HEK293T (cell line): ENCODE results near the gene IL1RAP.

Source experiments
- CTCF ChIA-PET: fragments of 350-600 bp; formaldehyde crosslinking; extraction: SDS; loops from one replicate; lab custom pipeline; 2021; ENCODE audit warnings: antibody characterized with exemption, inconsistent platforms; lab: Yijun Ruan, JAX
- POLR2A ChIA-PET: fragments of 350-600 bp; formaldehyde crosslinking; extraction: SDS; loops from one replicate; lab custom pipeline; 2020; ENCODE audit warnings: antibody characterized with exemption, inconsistent platforms; lab: Yijun Ruan, JAX
- DNase-seq: peaks from one replicate; pipeline ENCODE4 v3.0.0; 2012; ENCODE audit warnings: mixed read lengths; ENCODE audit errors: extremely low spot score
- ARNT ChIP-seq: fragments of 450-650 bp; IDR thresholded peaks from 2 replicates; pipeline ENCODE4 v1.6.1; 2017; ENCODE audit warnings: mild to moderate bottlenecking
- BHLHE40 ChIP-seq: fragments of 450-650 bp; IDR thresholded peaks from 2 replicates; pipeline ENCODE4 v1.6.1; 2016; ENCODE audit warnings: mild to moderate bottlenecking, moderate library complexity, borderline replicate concordance
- CTBP1 ChIP-seq: fragments of 450-650 bp; IDR thresholded peaks from 2 replicates; pipeline ENCODE4 v1.6.1; 2016; ENCODE audit warnings: borderline replicate concordance
- ELF4 ChIP-seq: fragments of 450-650 bp; IDR thresholded peaks from 2 replicates; pipeline ENCODE4 v1.6.1; 2017; ENCODE audit warnings: antibody characterized with exemption
- FOXA1 ChIP-seq: fragments of 450-650 bp; IDR thresholded peaks from 2 replicates; pipeline ENCODE4 v1.6.1; 2016; ENCODE audit warnings: mild to moderate bottlenecking
- FOXK2 ChIP-seq: fragments of 450-650 bp; IDR thresholded peaks from 2 replicates; pipeline ENCODE4 v1.6.1; 2016; ENCODE audit warnings: mild to moderate bottlenecking
- FOXM1 ChIP-seq: fragments of 450-650 bp; IDR thresholded peaks from 2 replicates; pipeline ENCODE4 v1.6.1; 2017; ENCODE audit warnings: mild to moderate bottlenecking, borderline replicate concordance
- HDGF ChIP-seq: fragments of 450-650 bp; IDR thresholded peaks from 2 replicates; pipeline ENCODE4 v1.6.1; 2017; ENCODE audit warnings: antibody characterized with exemption, borderline replicate concordance
- L3MBTL2 ChIP-seq: fragments of 450-650 bp; conservative IDR thresholded peaks from 2 replicates; pipeline ENCODE4 v1.6.1; 2016; ENCODE audit warnings: mild to moderate bottlenecking
- LEF1 ChIP-seq: fragments of 450-650 bp; IDR thresholded peaks from 2 replicates; pipeline ENCODE4 v1.6.1; 2017; ENCODE audit warnings: mild to moderate bottlenecking, borderline replicate concordance
- NFRKB ChIP-seq: fragments of 450-650 bp; IDR thresholded peaks from 2 replicates; pipeline ENCODE4 v1.6.1; 2016; ENCODE audit warnings: mild to moderate bottlenecking, moderate library complexity
- PKNOX1 ChIP-seq: fragments of 450-650 bp; IDR thresholded peaks from 2 replicates; pipeline ENCODE4 v1.6.1; 2016
- SP1 ChIP-seq: fragments of 450-650 bp; IDR thresholded peaks from 2 replicates; pipeline ENCODE4 v1.6.1; 2017
- SUZ12 ChIP-seq: fragments of 450-650 bp; IDR thresholded peaks from 2 replicates; pipeline ENCODE4 v1.6.1; 2016; ENCODE audit warnings: mild to moderate bottlenecking
- TARDBP ChIP-seq: fragments of 450-650 bp; IDR thresholded peaks from 2 replicates; pipeline ENCODE4 v1.6.1; 2016
- ZNF384 ChIP-seq: fragments of 450-650 bp; IDR thresholded peaks from 2 replicates; pipeline ENCODE4 v1.6.1; 2016

IL1RAP gene

GRCh38 chr3:190588570-190588969 lies 74.7 kb downstream of the IL1RAP start:
- no peak for DNase-seq
- ChIA-PET POLR2A (no interaction called here), CTCF (no interaction called here)
- TF ChIP-seq NFRKB (no peak), ELF4 (no peak), ZNF384 (no peak), ARNT (no peak), SP1 (no peak), BHLHE40 (no peak), SUZ12 (no peak), CTBP1 (no peak), LEF1 (no peak), FOXA1 (no peak), FOXK2 (no peak), PKNOX1 (no peak), HDGF (no peak), TARDBP (no peak)

- ChIA-PET POLR2A (no interaction called here), CTCF (interaction anchor here (0.7 kb wide), 1 partner anchor 66 kb away, joined by 3 read pairs; no protein-coding TSS in a partner anchor)
- TF ChIP-seq FOXA1 (no peak), L3MBTL2 (no peak), SP1 (no peak), TARDBP (no peak), FOXM1 (no peak), LEF1 (no peak), NFRKB (no peak), ZNF384 (no peak), HDGF (no peak), CTBP1 (no peak), BHLHE40 (no peak), ARNT (no peak), SUZ12 (no peak), FOXK2 (no peak), ELF4 (no peak), PKNOX1 (no peak)
- no peak for DNase-seq
Measured at GRCh38 chr3:190589326-190589725, 75.4 kb downstream of the IL1RAP start.

- ChIA-PET POLR2A (no interaction called here), CTCF (interaction anchor here (0.6 kb wide), 1 partner anchor 366 kb away, joined by 3 read pairs; no protein-coding TSS in a partner anchor)
- DNase-seq = no peak
- no peak for TF ChIP-seq L3MBTL2
- no peak for TF ChIP-seq TARDBP
- no peak for TF ChIP-seq SP1
- TF ChIP-seq LEF1 = no peak
Measured at GRCh38 chr3:190591080-190591479, 77.2 kb downstream of the IL1RAP start.

- CTCF ChIA-PET = no interaction called here
- POLR2A ChIA-PET = no interaction called here
- TF ChIP-seq TARDBP (no peak), ZNF384 (no peak), PKNOX1 (no peak), FOXM1 (no peak), ELF4 (no peak), FOXK2 (no peak), L3MBTL2 (no peak), FOXA1 (no peak), NFRKB (no peak), BHLHE40 (no peak), CTBP1 (no peak), LEF1 (no peak), SUZ12 (no peak), ARNT (no peak), SP1 (no peak), HDGF (no peak)
- no peak for DNase-seq
Measured at GRCh38 chr3:190593075-190593474, 79.2 kb downstream of the IL1RAP start.

GRCh38 chr3:190594171-190594570 lies 80.3 kb downstream of the IL1RAP start:
- ChIA-PET POLR2A (no interaction called here), CTCF (no interaction called here)
- no peak for DNase-seq
- TF ChIP-seq NFRKB (no peak), ELF4 (no peak), ZNF384 (no peak), LEF1 (no peak), TARDBP (no peak), FOXM1 (no peak), CTBP1 (no peak), BHLHE40 (no peak), HDGF (no peak), FOXK2 (no peak)

- ChIA-PET POLR2A (interaction anchor here (0.5 kb wide), 1 partner anchor 15 kb away, joined by 3 read pairs; no protein-coding TSS in a partner anchor), CTCF (no interaction called here)
- no peak for DNase-seq
- no peak for TF ChIP-seq ARNT
- no peak for TF ChIP-seq CTBP1
Measured at GRCh38 chr3:190595179-190595795, 81.4 kb downstream of the IL1RAP start.
